Posterior vena cava (tissue), 2 donors: ENCODE data around the gene S100Z. TPM values are rescaled to one million over a fixed set of nuclear protein-coding genes. Genes with fewer than 3 reads are reported as not detected.
"Not testable (repeated sequence)": the region's sequence is repeated elsewhere in the genome, so short reads cannot be mapped to it uniquely, and the experiment has no call there.

Experiments
- DNase-seq: peaks from one replicate; pipeline ENCODE4 v3.0.0-alpha.2; 2020; ENCODE audit warnings: low spot score
- intact Hi-C, 2 donors: fragments of 100-400 bp; cut with DNase I; formaldehyde crosslinking; loops; one replicate each; pipeline versions ENCODE4 v1.14.1 to v1.14.2; 2022 to 2023
- total RNA-seq, 2 donors: library from RNA; stranded (reverse); fragmentation: NEBNext Ultra II Directional; extraction: Animal tissue kit (Norgen Biotek cat#: 25700); gene quantifications; one replicate each; pipeline ENCODE4 v1.2.1, GENCODE V29; 2021
- donor health status: DM: yes; HTN: yes; CAD: no.
- donor health status: DM: yes; HTN: yes; CAD: no.

The S100Z gene
- total RNA-seq, 2 donors from 2014 or later: 0.79 to 0.81 TPM

GRCh38 chr5:76941442-76941841 lies 91.6 kb downstream of the S100Z start:
- intact Hi-C loops: no loop called here
- no peak for DNase-seq

GRCh38 chr5:76942581-76942980 lies 92.8 kb downstream of the S100Z start:
- intact Hi-C loops: no loop called here
- no peak for DNase-seq

GRCh38 chr5:76943006-76943405 lies 93.2 kb downstream of the S100Z start:
- intact Hi-C loops: no loop called here
- DNase-seq: no peak

GRCh38 chr5:76944638-76945037 lies 94.8 kb downstream of the S100Z start:
- DNase-seq: no peak
- intact Hi-C loops: no loop called here

GRCh38 chr5:76945238-76945637 lies 95.4 kb downstream of the S100Z start:
- intact Hi-C loops: not testable (repeated sequence)

GRCh38 chr5:76946090-76946489 lies 96.3 kb downstream of the S100Z start:
- intact Hi-C loops: no loop called here

More at GRCh38 chr5:76945238-76945637, 95.4 kb downstream of the S100Z start:
- DNase-seq: not testable (repeated sequence)

GRCh38 chr5:76947082-76947503 lies 97.3 kb downstream of the S100Z start:
- no peak for DNase-seq
- intact Hi-C loops: no loop called here

More at GRCh38 chr5:76946090-76946489, 96.3 kb downstream of the S100Z start:
- DNase-seq: no peak

- intact Hi-C loops: no loop called here
- DNase-seq: no peak
These were observed 103.2 kb downstream of the S100Z start, which contains the start of gene CRHBP for GRCh38 chr5:76952795-76953536. TSS of gene CRHBP (plus strand) at chr5:76953045. CDS start at chr5:76953135, 90 bp downstream.

GRCh38 chr5:76953551-76954382 lies 104.0 kb downstream of the S100Z start:
- intact Hi-C loops: no loop called here
- DNase-seq: peak; percentile 82

GRCh38 chr5:76954383-76954763 lies 104.6 kb downstream of the S100Z start:
- DNase-seq: no peak
- intact Hi-C loops: no loop called here

GRCh38 chr5:76956033-76956432 lies 106.2 kb downstream of the S100Z start:
- no peak for DNase-seq
- intact Hi-C loops: no loop called here

- DNase-seq: no peak
- intact Hi-C loops: no loop called here
These were observed 109.4 kb downstream of the S100Z start for GRCh38 chr5:76958991-76959767.

GRCh38 chr5:76960004-76960625 lies 110.3 kb downstream of the S100Z start:
- intact Hi-C loops: no loop called here
- no peak for DNase-seq

- intact Hi-C loops: no loop called here
- DNase-seq: no peak
These were observed 114.2 kb downstream of the S100Z start for GRCh38 chr5:76964060-76964459.

Other genes with a start within 250 kb of the S100Z start
- under 1 TPM; 0.10 to 0.28 TPM for gene F2RL2, start 226.6 kb upstream of the S100Z start, total RNA-seq
- gene F2R, start 133.9 kb upstream of the S100Z start, total RNA-seq: 10 to 100 TPM; 13.9 to 19.9 TPM
- gene F2RL1, start 31.0 kb upstream of the S100Z start, total RNA-seq: 1 to 10 TPM; 1.1 to 1.4 TPM
- gene CRHBP, start 103.0 kb downstream of the S100Z start, total RNA-seq: under 1 TPM; 0.62 to 0.83 TPM
- 10 to 100 TPM; 16.0 to 17.6 TPM for gene AGGF1, start 180.4 kb downstream of the S100Z start, total RNA-seq
- 1 to 10 TPM; 7.8 to 9.7 TPM for gene ZBED3, start 237.3 kb downstream of the S100Z start, total RNA-seq